ENCODE data around the gene CLEC10A. TPM values are rescaled to one million over a fixed set of nuclear protein-coding genes. Genes with fewer than 3 reads are reported as not detected.
A peak's percentile ranks its signal among the peaks of the same experiment; 100 is the strongest.
"Not testable (repeated sequence)": the region's sequence is repeated elsewhere in the genome, so short reads cannot be mapped to it uniquely, and the experiment has no call there.

CLEC10A gene
- total RNA-seq, 4 donors from 2014 or later = 1.8 to 9.9 (median 5.6) TPM

- peak in 1 of 3 donors; percentile 13 for DNase-seq
- no peaks in the 10 kb centered on the region for H3K36me3 ChIP-seq
- H3K27ac ChIP-seq = no peak overlapping the region
- no peaks in the 10 kb centered on the region for H3K27me3 ChIP-seq
- TF ChIP-seq CTCF (IDR thresholded peaks at IDR 0.05) = no peak
- no peak for TF ChIP-seq POLR2A (IDR thresholded peaks at IDR 0.05)
- no peak overlapping the region for H3K4me3 ChIP-seq
- H3K9me3 ChIP-seq = no peaks in the 10 kb centered on the region
- no peaks in the 10 kb centered on the region for H3K4me1 ChIP-seq
Measured at GRCh38 chr17:7102421-7102820, 22.4 kb upstream of the CLEC10A start.

- TF ChIP-seq CTCF (IDR thresholded peaks at IDR 0.05) (no peak), POLR2A (IDR thresholded peaks at IDR 0.05) (no peak)
- peak in 1 of 3 donors; percentile 31 for DNase-seq
Measured at GRCh38 chr17:7101531-7101930, 21.5 kb upstream of the CLEC10A start.

GRCh38 chr17:7100641-7101379, 20.8 kb upstream of the CLEC10A start:
- H3K36me3 ChIP-seq, H3K9me3 ChIP-seq, H3K4me1 ChIP-seq, H3K27ac ChIP-seq, H3K27me3 ChIP-seq, H3K4me3 ChIP-seq: not testable (repeated sequence)
- DNase-seq = peak in 1 of 3 donors; percentile 32

More at GRCh38 chr17:7101531-7101930, 21.5 kb upstream of the CLEC10A start:
- Histone ChIP-seq H3K27me3 (no peaks in the 10 kb centered on the region), H3K27ac (no peak overlapping the region), H3K36me3 (no peaks in the 10 kb centered on the region), H3K4me3 (no peak overlapping the region), H3K9me3 (no peaks in the 10 kb centered on the region), H3K4me1 (no peaks in the 10 kb centered on the region)

GRCh38 chr17:7098802-7099459, 18.9 kb upstream of the CLEC10A start:
- Histone ChIP-seq H3K36me3 (no peaks in the 10 kb centered on the region), H3K9me3 (no peaks in the 10 kb centered on the region), H3K4me1 (no peaks in the 10 kb centered on the region), H3K27ac (no peak overlapping the region), H3K27me3 (no peaks in the 10 kb centered on the region), H3K4me3 (no peak overlapping the region)
- DNase-seq = peak in 1 of 3 donors; percentile 35
- TF ChIP-seq CTCF (IDR thresholded peaks at IDR 0.05) (no peak), POLR2A (IDR thresholded peaks at IDR 0.05) (no peak)

GRCh38 chr17:7097940-7098339, 17.9 kb upstream of the CLEC10A start:
- TF ChIP-seq CTCF (IDR thresholded peaks at IDR 0.05) (no peak), POLR2A (IDR thresholded peaks at IDR 0.05) (no peak)
- no peaks in the 10 kb centered on the region for H3K9me3 ChIP-seq
- no peak overlapping the region for H3K4me3 ChIP-seq
- no peaks in the 10 kb centered on the region for H3K4me1 ChIP-seq
- H3K27me3 ChIP-seq = no peaks in the 10 kb centered on the region
- no peaks in the 10 kb centered on the region for H3K36me3 ChIP-seq
- DNase-seq = no peak
- H3K27ac ChIP-seq = no peak overlapping the region

GRCh38 chr17:7095625-7096024, 15.6 kb upstream of the CLEC10A start:
- H3K27me3 ChIP-seq = no peaks in the 10 kb centered on the region
- no peak overlapping the region for H3K27ac ChIP-seq
- H3K4me1 ChIP-seq = no peaks in the 10 kb centered on the region
- TF ChIP-seq CTCF (IDR thresholded peaks at IDR 0.05) (no peak), POLR2A (IDR thresholded peaks at IDR 0.05) (no peak)
- no peaks in the 10 kb centered on the region for H3K36me3 ChIP-seq
- H3K9me3 ChIP-seq = no peaks in the 10 kb centered on the region
- no peak overlapping the region for H3K4me3 ChIP-seq
- no peak for DNase-seq
